Osteocyte (in vitro differentiated cells): ENCODE measurements around the gene CSGALNACT2. TPM values are rescaled to one million over a fixed set of nuclear protein-coding genes. Genes with fewer than 3 reads are reported as not detected.

Experiments used
- DNase-seq: peaks from one replicate; pipeline ENCODE4 v3.0.0; 2021; ENCODE audit warnings: mixed read lengths; ENCODE audit not compliant: unreplicated experiment; ENCODE audit errors: extremely low spot score
- H3K27ac Mint-ChIP-seq: one replicate; pipeline ENCODE4 v1.8.0; 2021; ENCODE audit warnings: mild to moderate bottlenecking, mixed read lengths; ENCODE audit not compliant: unreplicated experiment
- H3K27me3 Mint-ChIP-seq: one replicate; pipeline ENCODE4 v1.8.0; 2021; ENCODE audit warnings: mixed read lengths; ENCODE audit not compliant: unreplicated experiment
- H3K36me3 Mint-ChIP-seq: one replicate; pipeline ENCODE4 v1.8.0; 2021; ENCODE audit warnings: mixed read lengths; ENCODE audit not compliant: unreplicated experiment
- H3K4me1 Mint-ChIP-seq: one replicate; pipeline ENCODE4 v1.8.0; 2021; ENCODE audit warnings: mixed read lengths; ENCODE audit not compliant: unreplicated experiment
- H3K4me3 Mint-ChIP-seq: one replicate; pipeline ENCODE4 v1.8.0; 2021; ENCODE audit warnings: mild to moderate bottlenecking, moderate library complexity, mixed read lengths; ENCODE audit not compliant: unreplicated experiment
- H3K9me3 Mint-ChIP-seq: one replicate; pipeline ENCODE4 v1.8.0; 2021; ENCODE audit warnings: mixed read lengths; ENCODE audit not compliant: unreplicated experiment
- CTCF ChIP-seq: fragments of 200-600 bp; sonication (generic); IDR thresholded peaks from 2 replicates; pipeline ENCODE4 v1.5.0; 2021; ENCODE audit warnings: antibody characterized with exemption, mild to moderate bottlenecking, moderate library complexity
- total RNA-seq: library from RNA; stranded (reverse); gene quantifications from 2 replicates; pipeline ENCODE4 v1.2.1, GENCODE V29; 2021

Gene CSGALNACT2
- total RNA-seq, 1 donor from 2014 or later, result 36.6 TPM

GRCh38 chr10:43106256-43107091, 31.8 kb upstream of the CSGALNACT2 start:
- Mint-ChIP-seq H3K27ac (no peak overlapping the region), H3K9me3 (no peaks in the 10 kb centered on the region), H3K27me3 (peaks cover 12% of the 10 kb centered on the region), H3K4me3 (no peak overlapping the region), H3K4me1 (peaks cover 10% of the 10 kb centered on the region), H3K36me3 (no peaks in the 10 kb centered on the region)
- no peak for DNase-seq
- TF ChIP-seq CTCF, result no peak

GRCh38 chr10:43108951-43109350, 29.3 kb upstream of the CSGALNACT2 start:
- Mint-ChIP-seq H3K36me3 (no peaks in the 10 kb centered on the region), H3K4me1 (peaks cover 10% of the 10 kb centered on the region), H3K4me3 (no peak overlapping the region), H3K27ac (no peak overlapping the region), H3K27me3 (no peaks in the 10 kb centered on the region), H3K9me3 (no peaks in the 10 kb centered on the region)
- no peak for DNase-seq
- TF ChIP-seq CTCF, result no peak

- no peak for TF ChIP-seq CTCF
Measured at GRCh38 chr10:43109671-43110249, 28.5 kb upstream of the CSGALNACT2 start.

GRCh38 chr10:43110338-43111071, 27.7 kb upstream of the CSGALNACT2 start:
- Mint-ChIP-seq H3K27me3 (no peaks in the 10 kb centered on the region), H3K27ac (no peak overlapping the region), H3K4me3 (no peak overlapping the region), H3K4me1 (peaks cover 7% of the 10 kb centered on the region), H3K9me3 (no peaks in the 10 kb centered on the region), H3K36me3 (no peaks in the 10 kb centered on the region)
- TF ChIP-seq CTCF, result no peak
- no peak for DNase-seq

More at GRCh38 chr10:43109671-43110249, 28.5 kb upstream of the CSGALNACT2 start:
- no peak overlapping the region for H3K27ac Mint-ChIP-seq
- H3K9me3 Mint-ChIP-seq, result no peaks in the 10 kb centered on the region
- H3K4me3 Mint-ChIP-seq, result no peak overlapping the region
- H3K36me3 Mint-ChIP-seq, result no peaks in the 10 kb centered on the region
- no peaks in the 10 kb centered on the region for H3K27me3 Mint-ChIP-seq
- H3K4me1 Mint-ChIP-seq, result peaks cover 10% of the 10 kb centered on the region
- no peak for DNase-seq

- no peaks in the 10 kb centered on the region for H3K9me3 Mint-ChIP-seq
- DNase-seq, result no peak
- peaks cover 5% of the 10 kb centered on the region for H3K4me1 Mint-ChIP-seq
- no peaks in the 10 kb centered on the region for H3K36me3 Mint-ChIP-seq
- no peak overlapping the region for H3K4me3 Mint-ChIP-seq
- no peak overlapping the region for H3K27ac Mint-ChIP-seq
- no peaks in the 10 kb centered on the region for H3K27me3 Mint-ChIP-seq
- no peak for TF ChIP-seq CTCF
Measured at GRCh38 chr10:43111101-43111500, 27.1 kb upstream of the CSGALNACT2 start.
